GM23248 (cell line): ENCODE measurements around the gene RBMS3. TPM values are rescaled to one million over a fixed set of nuclear protein-coding genes. Genes with fewer than 3 reads are reported as not detected.

Experiments used
- DNase-seq: peaks from one replicate; pipeline ENCODE4 v3.0.0-alpha.2; 2015
- H2AFZ ChIP-seq: fragments of 200-600 bp; sonication (generic); 2 replicates; pipeline ENCODE4 v1.6.1; 2016; ENCODE audit warnings: antibody characterized with exemption
- H3F3A ChIP-seq: fragments of 200-600 bp; sonication (generic); 2 replicates; pipeline ENCODE4 v1.6.1; 2016; ENCODE audit warnings: mild to moderate bottlenecking, antibody characterized with exemption, mixed run types; ENCODE audit not compliant: insufficient read depth
- H3K27ac ChIP-seq: fragments of 200-600 bp; sonication (generic); 2 replicates; pipeline ENCODE4 v1.5.1; 2016; ENCODE audit warnings: mild to moderate bottlenecking
- H3K27me3 ChIP-seq: fragments of 200-600 bp; sonication (generic); replicated peaks from 2 replicates; pipeline ENCODE4 v1.6.1; 2016; ENCODE audit warnings: mild to moderate bottlenecking; ENCODE audit not compliant: insufficient read depth
- H3K36me3 ChIP-seq: fragments of 200-600 bp; sonication (generic); 2 replicates; pipeline ENCODE4 v1.6.1; 2016; ENCODE audit warnings: low read depth, mild to moderate bottlenecking
- H3K4me1 ChIP-seq: fragments of 200-600 bp; sonication (generic); 2 replicates; pipeline ENCODE4 v1.6.1; 2016; ENCODE audit warnings: mild to moderate bottlenecking; ENCODE audit not compliant: insufficient read depth
- H3K4me2 ChIP-seq: fragments of 200-600 bp; sonication (generic); one replicate; pipeline ENCODE4 v1.6.1; 2016; ENCODE audit warnings: mild to moderate bottlenecking; ENCODE audit not compliant: unreplicated experiment
- H3K4me3 ChIP-seq: fragments of 200-600 bp; sonication (generic); 2 replicates; pipeline ENCODE4 v1.5.1; 2016; ENCODE audit warnings: mild to moderate bottlenecking
- H3K79me2 ChIP-seq: fragments of 200-600 bp; sonication (generic); 2 replicates; pipeline ENCODE4 v1.6.1; 2016; ENCODE audit warnings: mild to moderate bottlenecking; ENCODE audit not compliant: insufficient read depth
- H3K9ac ChIP-seq: fragments of 200-600 bp; sonication (generic); 2 replicates; pipeline ENCODE4 v1.6.1; 2016; ENCODE audit warnings: mild to moderate bottlenecking
- H3K9me2 ChIP-seq: fragments of 200-600 bp; sonication (generic); 2 replicates; pipeline ENCODE4 v1.6.1; 2016; ENCODE audit warnings: mixed run types, mild to moderate bottlenecking, moderate library complexity; ENCODE audit not compliant: insufficient read depth
- H3K9me3 ChIP-seq: fragments of 200-600 bp; sonication (generic); one replicate; pipeline ENCODE4 v1.6.1; 2017; ENCODE audit warnings: low read depth
- H4K20me1 ChIP-seq: fragments of 200-600 bp; sonication (generic); 2 replicates; pipeline ENCODE4 v1.6.0; 2016; ENCODE audit not compliant: insufficient read depth
- EZH2 ChIP-seq: fragments of 200-600 bp; sonication (generic); IDR thresholded peaks from 2 replicates; pipeline ENCODE4 v1.6.1; 2018; ENCODE audit warnings: antibody characterized with exemption, mild to moderate bottlenecking; ENCODE audit not compliant: insufficient read depth, poor library complexity, severe bottlenecking
- EZH2phosphoT487 ChIP-seq: fragments of 200-600 bp; sonication (generic); IDR thresholded peaks from 2 replicates; pipeline ENCODE4 v1.6.1; 2018; ENCODE audit warnings: antibody characterized with exemption, moderate library complexity, mild to moderate bottlenecking, low read depth; ENCODE audit not compliant: insufficient read depth
- WGBS, 2 experiments: methylation state at CpG; one replicate each; pipeline ENCODE4 v1.1.6; 2015 to 2017; ENCODE audit warnings: low lambda C conversion rate in 2 of 2, low coverage in 1 of 2; ENCODE audit errors: missing lambda C conversion rate in 2 of 2; 5-methylcytosine and 5-hydroxymethylcytosine counted together
- in situ Hi-C: fragments of 300-500 bp; cut with MboI; formaldehyde crosslinking; loops from 2 replicates; pipeline ENCODE4 v1.15.0; 2020
- polyA plus RNA-seq: library from polyadenylated mRNA; unstranded; fragments of >200 nt; fragmentation: Nextera tagmentation; extraction: Ambion mirVana; gene quantifications from 2 replicates; pipeline ENCODE4 v1.2.1, GENCODE V29; 2016
- total RNA-seq: library from RNA; depleted of rRNA; stranded (reverse); fragments of >200 nt; shearing (Covaris generic); gene quantifications from 2 replicates; pipeline ENCODE4 v1.2.3, GENCODE V29; 2014

RBMS3 gene
- total and polyA plus RNA-seq, 2 experiments from 2014 or later, result 40.0 to 94.3 TPM

GRCh38 chr3:29852767-29853166 lies 571.9 kb downstream of the RBMS3 start:
- no peaks in the 10 kb centered on the region for H4K20me1 ChIP-seq
- H3K9ac ChIP-seq, result no peak overlapping the region
- no peaks in the 10 kb centered on the region for H3F3A ChIP-seq
- in situ Hi-C loops, result no loop called here
- no peaks in the 10 kb centered on the region for H3K4me1 ChIP-seq
- peaks cover 6% of the 10 kb centered on the region; the same call in 1 of the 2 replicates for H3K36me3 ChIP-seq
- 59 to 60% methylated on average over 1 of the region's 1 CpG for WGBS, 2 experiments
- DNase-seq, result no peak
- H3K27me3 ChIP-seq, result no peaks in the 10 kb centered on the region
- H2AFZ ChIP-seq, result no peak overlapping the region
- no peak overlapping the region for H3K27ac ChIP-seq
- no peaks in the 10 kb centered on the region for H3K9me3 ChIP-seq
- TF ChIP-seq EZH2 (no peak), EZH2phosphoT487 (no peak)
- H3K4me2 ChIP-seq, result no peak overlapping the region
- no peak overlapping the region for H3K4me3 ChIP-seq
- H3K9me2 ChIP-seq, result no peaks in the 10 kb centered on the region
- no peaks in the 10 kb centered on the region for H3K79me2 ChIP-seq

DNA sequence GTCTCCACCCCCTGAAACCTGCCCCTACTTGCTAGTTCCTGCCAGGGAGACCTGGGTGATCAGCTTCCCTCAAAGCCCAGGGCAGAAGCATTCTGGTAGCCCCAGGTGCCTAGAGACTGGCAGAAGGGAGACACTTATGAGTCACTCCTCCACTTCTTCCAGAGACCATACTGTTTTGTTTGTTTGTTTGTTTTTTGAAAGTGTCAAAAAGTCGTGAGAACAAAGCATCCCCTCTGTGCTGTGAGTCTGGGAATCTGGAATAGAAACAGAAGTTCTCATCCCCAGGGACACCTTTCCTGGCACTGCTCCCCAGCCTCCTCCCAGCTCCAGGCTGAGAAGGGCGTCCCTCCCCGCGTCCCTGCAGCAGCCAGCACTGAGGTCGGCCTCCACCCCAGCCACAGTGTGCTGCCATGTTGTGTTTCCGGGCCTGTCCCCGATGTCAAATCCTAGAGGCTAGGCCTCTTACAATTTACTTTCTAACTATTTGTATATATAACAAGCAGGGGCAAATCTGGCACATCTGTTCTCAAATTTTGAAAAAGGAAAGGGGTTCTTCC lies 573.0 kb downstream of the RBMS3 start:
- WGBS, 2 experiments, result 96 to 100% methylated on average over 7 of the region's 7 CpGs
- Histone ChIP-seq H3K9me3 (no peaks in the 10 kb centered on the region), H3K27ac (no peak overlapping the region)

DNA sequence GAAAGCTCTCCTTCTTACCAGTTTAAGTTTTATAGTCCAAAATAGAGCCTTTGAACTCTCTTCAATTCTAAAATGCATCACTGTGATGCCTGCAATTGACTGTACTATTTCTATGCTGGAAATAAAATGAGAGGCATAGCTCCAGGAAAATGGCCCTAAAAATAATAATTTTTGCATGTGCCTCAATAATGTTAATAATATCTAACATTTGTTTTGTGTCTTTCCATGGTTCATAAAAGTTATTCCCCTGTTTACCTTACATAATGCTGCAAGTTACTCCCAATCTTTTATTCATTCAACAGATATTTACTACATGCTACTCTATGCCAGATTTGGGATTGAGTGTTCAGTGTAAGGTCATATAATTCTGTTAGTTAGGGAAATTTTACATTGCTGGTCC lies 574.0 kb downstream of the RBMS3 start:
- Histone ChIP-seq H3K27me3 (no peaks in the 10 kb centered on the region), H2AFZ (no peak overlapping the region), H3K4me2 (no peak overlapping the region), H3K79me2 (no peaks in the 10 kb centered on the region), H3K9ac (no peak overlapping the region), H3K9me2 (no peaks in the 10 kb centered on the region), H3K36me3 (peaks cover 6% of the 10 kb centered on the region; the same call in 1 of the 2 replicates), H3K4me1 (no peaks in the 10 kb centered on the region), H3K9me3 (no peaks in the 10 kb centered on the region), H4K20me1 (no peaks in the 10 kb centered on the region), H3K4me3 (no peak overlapping the region), H3K27ac (no peak overlapping the region), H3F3A (no peaks in the 10 kb centered on the region)
- in situ Hi-C loops, result no loop called here
- no peak for DNase-seq
- TF ChIP-seq EZH2phosphoT487 (no peak), EZH2 (no peak)

More for the DNA sequence above, 573.0 kb downstream of the RBMS3 start:
- H3F3A ChIP-seq, result no peaks in the 10 kb centered on the region
- no peak overlapping the region for H3K9ac ChIP-seq
- no peaks in the 10 kb centered on the region for H3K4me1 ChIP-seq
- no peaks in the 10 kb centered on the region for H3K27me3 ChIP-seq
- H3K4me3 ChIP-seq, result no peak overlapping the region
- in situ Hi-C loops, result no loop called here
- no peaks in the 10 kb centered on the region for H3K9me2 ChIP-seq
- H3K36me3 ChIP-seq, result peaks cover 6% of the 10 kb centered on the region; the same call in 1 of the 2 replicates
- DNase-seq, result no peak
- no peaks in the 10 kb centered on the region for H4K20me1 ChIP-seq
- H3K79me2 ChIP-seq, result no peaks in the 10 kb centered on the region
- no peak overlapping the region for H3K4me2 ChIP-seq
- TF ChIP-seq EZH2 (no peak), EZH2phosphoT487 (no peak)
- H2AFZ ChIP-seq, result no peak overlapping the region

DNA sequence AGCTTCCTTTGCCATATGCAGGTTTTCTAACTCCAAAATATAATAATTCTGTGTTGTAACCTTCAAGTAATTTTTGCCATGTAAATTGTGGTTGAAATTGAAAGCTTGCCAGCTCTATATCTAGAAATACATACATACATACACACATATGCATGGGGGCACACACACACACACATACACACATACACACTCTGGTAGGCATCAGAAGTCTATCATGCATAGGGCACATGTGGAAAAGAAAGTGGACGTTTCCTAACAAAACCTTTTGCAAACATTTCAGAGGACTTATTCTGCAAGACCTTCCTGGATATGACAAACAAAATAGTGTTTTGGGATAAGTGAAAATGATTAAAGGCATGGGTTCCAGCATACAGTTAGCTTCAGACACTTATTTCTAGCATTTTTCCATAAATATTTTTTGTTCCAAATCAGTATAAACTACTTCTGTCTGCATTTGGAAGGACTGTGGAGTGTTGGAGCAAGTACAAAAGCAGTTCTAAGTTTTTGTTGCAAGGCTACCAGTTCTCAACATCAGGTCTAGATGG lies 578.9 kb downstream of the RBMS3 start:
- Histone ChIP-seq H3K9me2 (no peaks in the 10 kb centered on the region), H3K79me2 (no peaks in the 10 kb centered on the region), H3K9me3 (no peaks in the 10 kb centered on the region), H4K20me1 (no peaks in the 10 kb centered on the region), H3K4me3 (no peak overlapping the region), H2AFZ (no peak overlapping the region), H3F3A (no peaks in the 10 kb centered on the region), H3K27ac (no peak overlapping the region), H3K4me1 (no peaks in the 10 kb centered on the region), H3K36me3 (peaks cover 6% of the 10 kb centered on the region; the same call in 1 of the 2 replicates), H3K27me3 (no peaks in the 10 kb centered on the region), H3K9ac (no peak overlapping the region), H3K4me2 (no peak overlapping the region)
- no peak for DNase-seq
- no peak for TF ChIP-seq EZH2phosphoT487
- TF ChIP-seq EZH2, result no peak
- in situ Hi-C loops, result no loop called here
- WGBS, 2 experiments, result 60 to 74% methylated on average over 1 of the region's 1 CpG

DNA sequence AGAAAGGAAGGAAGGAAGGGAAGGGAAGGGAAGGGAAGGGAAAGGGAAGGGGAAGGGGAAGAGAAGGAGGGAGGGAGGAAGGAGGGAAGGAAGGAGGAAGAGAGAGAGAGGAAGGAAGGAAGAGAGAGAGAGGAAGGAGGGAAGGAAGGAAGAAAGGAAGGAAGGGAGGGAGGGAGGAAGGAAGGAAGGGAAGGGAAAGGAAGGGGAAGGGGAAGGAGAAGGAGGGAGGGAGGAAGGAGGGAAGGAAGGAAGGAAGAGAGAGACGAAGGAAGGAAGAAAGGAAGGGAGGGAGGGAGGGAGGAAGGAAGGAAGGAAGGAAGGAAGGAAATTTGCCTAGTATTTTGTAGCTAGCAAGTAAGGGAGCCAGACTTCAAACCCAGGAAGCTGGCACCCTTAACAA lies 583.9 kb downstream of the RBMS3 start:
- Histone ChIP-seq H3K36me3 (peaks cover 10% of the 10 kb centered on the region; the same call in 1 of the 2 replicates), H3K9ac (no peak overlapping the region), H3K4me1 (no peaks in the 10 kb centered on the region), H3K4me2 (no peak overlapping the region), H4K20me1 (no peaks in the 10 kb centered on the region; the same call in 1 of the 2 replicates), H3K27me3 (no peaks in the 10 kb centered on the region), H3K4me3 (no peak overlapping the region), H3F3A (peaks cover 5% of the 10 kb centered on the region; the same call in 1 of the 2 replicates), H3K9me2 (no peaks in the 10 kb centered on the region), H3K9me3 (no peaks in the 10 kb centered on the region), H3K27ac (no peak overlapping the region), H2AFZ (no peak overlapping the region), H3K79me2 (no peaks in the 10 kb centered on the region)
- 67% methylated on average over 1 of the region's 1 CpG; no CpG with 5 or more reads in 1 of the 2 experiments for WGBS, 2 experiments
- TF ChIP-seq EZH2 (no peak), EZH2phosphoT487 (no peak)
- in situ Hi-C loops, result no loop called here
- DNase-seq, result no peak
